GM12874 (cell line): ENCODE results near the gene MAPRE2.

ENCODE experiments used
- CTCF ChIP-seq: IDR thresholded peaks from 2 replicates; pipeline ENCODE4 v1.5.1; 2011; ENCODE audit warnings: low read depth, mild to moderate bottlenecking, control low read depth, low read length, moderate library complexity; ENCODE audit not compliant: insufficient read depth

MAPRE2 gene

GRCh38 chr18:35095983-35096676, 54.9 kb downstream of the MAPRE2 start:
- no peak for TF ChIP-seq CTCF

- TF ChIP-seq CTCF = no peak
Measured at GRCh38 chr18:35096677-35097011, 55.4 kb downstream of the MAPRE2 start.

- no peak for TF ChIP-seq CTCF
Measured at GRCh38 chr18:35097195-35097594, 56.0 kb downstream of the MAPRE2 start.

GRCh38 chr18:35097763-35098162, 56.5 kb downstream of the MAPRE2 start:
- no peak for TF ChIP-seq CTCF

- TF ChIP-seq CTCF = no peak
Measured at GRCh38 chr18:35099911-35100310, 58.7 kb downstream of the MAPRE2 start.

GRCh38 chr18:35104391-35105051, 63.3 kb downstream of the MAPRE2 start:
- no peak for TF ChIP-seq CTCF

GRCh38 chr18:35106013-35106844, 65.0 kb downstream of the MAPRE2 start:
- no peak for TF ChIP-seq CTCF
